Osteoblast (primary cell): Measurements from ENCODE around the gene RAB3C. TPM values are rescaled to one million over a fixed set of nuclear protein-coding genes. Genes with fewer than 3 reads are reported as not detected.

Source experiments
- DNase-seq: peaks from one replicate; pipeline ENCODE4 v3.0.0; 2011; ENCODE audit warnings: low spot score, mixed read lengths; ENCODE audit not compliant: insufficient read length; ENCODE audit errors: missing footprints
- H2AFZ ChIP-seq: 2 replicates; pipeline ENCODE4 v1.6.0; 2011; ENCODE audit warnings: mild to moderate bottlenecking, low read length
- H3K27ac ChIP-seq: 2 replicates; pipeline ENCODE4 v1.5.1; 2011; ENCODE audit warnings: mild to moderate bottlenecking, low read depth, low read length, moderate library complexity
- H3K27me3 ChIP-seq: 2 replicates; pipeline ENCODE4 v1.6.0; 2012; ENCODE audit warnings: mild to moderate bottlenecking, control low read depth, inconsistent platforms, low read length, moderate library complexity; ENCODE audit not compliant: insufficient read depth
- H3K36me3 ChIP-seq: 2 replicates; pipeline ENCODE4 v1.5.1; 2011; ENCODE audit warnings: mild to moderate bottlenecking, low read length, control low read depth, moderate library complexity; ENCODE audit not compliant: insufficient read depth
- H3K4me1 ChIP-seq: 2 replicates; pipeline ENCODE4 v1.5.1; 2011; ENCODE audit warnings: mild to moderate bottlenecking, low read length, control low read depth, moderate library complexity; ENCODE audit not compliant: insufficient read depth
- H3K4me2 ChIP-seq: 2 replicates; pipeline ENCODE4 v1.6.0; 2011; ENCODE audit warnings: mild to moderate bottlenecking, low read length; ENCODE audit not compliant: insufficient read depth
- H3K4me3 ChIP-seq: fragments of 200-600 bp; sonication (generic); 3 replicates; pipeline ENCODE4 v1.5.1; 2012; ENCODE audit warnings: mild to moderate bottlenecking, low read length, inconsistent platforms; ENCODE audit not compliant: insufficient read depth
- H3K79me2 ChIP-seq: 2 replicates; pipeline ENCODE4 v1.6.0; 2012; ENCODE audit warnings: mild to moderate bottlenecking, low read length, control low read depth, inconsistent platforms; ENCODE audit not compliant: insufficient read depth
- H3K9me3 ChIP-seq: 2 replicates; pipeline ENCODE4 v1.5.1; 2011; ENCODE audit warnings: low read depth, low read length, control low read depth
- H4K20me1 ChIP-seq: 2 replicates; pipeline ENCODE4 v1.6.0; 2012; ENCODE audit warnings: mild to moderate bottlenecking, low read length, control low read depth; ENCODE audit not compliant: insufficient read depth
- CTCF ChIP-seq: IDR thresholded peaks from 2 replicates; pipeline ENCODE4 v1.5.1; 2011; ENCODE audit warnings: mild to moderate bottlenecking, low read depth, low read length, moderate library complexity; ENCODE audit errors: extremely low read depth
- total RNA-seq: library from RNA; depleted of rRNA; stranded (reverse); fragments of >200 nt; gene quantifications from 2 replicates; pipeline ENCODE4 v1.2.3, GENCODE V29; 2012

Gene RAB3C
- total RNA-seq, 1 donor: not detected

DNA sequence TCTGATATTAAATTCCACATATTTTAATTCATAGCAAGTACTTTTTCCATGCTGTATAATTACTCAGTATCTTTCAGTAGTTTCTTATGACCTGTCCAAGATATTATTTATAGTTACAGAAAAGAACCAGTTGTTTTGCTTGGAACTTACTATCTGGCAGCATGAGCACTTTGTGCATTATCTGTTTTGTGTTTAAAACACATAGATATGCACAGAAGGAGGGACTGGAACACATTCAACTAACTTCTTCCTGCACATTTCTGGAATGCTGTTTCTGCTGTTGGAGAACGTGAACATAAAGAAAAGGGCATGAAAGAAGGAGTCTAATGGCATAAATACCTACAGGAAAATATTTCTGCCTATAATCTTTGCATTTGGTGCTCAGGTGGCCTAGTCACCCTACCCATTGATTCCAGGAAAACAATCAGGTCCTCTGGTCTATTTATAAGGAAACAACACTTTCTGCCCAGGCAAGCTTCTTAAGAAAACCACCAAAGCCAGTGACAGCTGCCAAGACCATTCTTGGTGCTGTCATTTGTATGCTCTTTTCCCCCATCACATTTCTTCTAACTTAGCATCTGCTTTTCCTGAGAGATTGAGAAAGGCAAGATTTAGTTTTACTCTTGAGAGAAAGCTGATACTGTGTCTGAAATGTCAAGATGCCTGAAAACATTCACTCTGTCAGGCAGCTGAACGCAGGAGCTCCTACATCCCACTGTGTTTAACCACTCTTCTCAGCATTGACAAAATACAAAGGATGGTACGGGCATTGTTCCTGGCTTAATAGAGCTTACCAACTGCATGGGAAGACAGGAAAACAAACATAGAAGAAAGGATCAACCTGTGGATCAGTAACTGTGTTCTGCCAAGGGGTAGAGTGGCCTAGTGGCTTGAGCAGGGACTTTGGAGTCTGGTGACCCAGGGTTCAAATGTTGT lies 40.3 kb downstream of the RAB3C start:
- no peaks in the 10 kb centered on the region for H3K4me1 ChIP-seq
- H3K9me3 ChIP-seq: no peaks in the 10 kb centered on the region
- DNase-seq: no peak
- H3K79me2 ChIP-seq: no peaks in the 10 kb centered on the region
- H3K27ac ChIP-seq: no peak overlapping the region
- H3K4me2 ChIP-seq: no peak overlapping the region
- no peaks in the 10 kb centered on the region for H3K36me3 ChIP-seq
- no peak overlapping the region for H2AFZ ChIP-seq
- no peaks in the 10 kb centered on the region for H4K20me1 ChIP-seq
- no peak for TF ChIP-seq CTCF
- no peaks in the 10 kb centered on the region for H3K27me3 ChIP-seq
- no peak overlapping the region for H3K4me3 ChIP-seq

DNA sequence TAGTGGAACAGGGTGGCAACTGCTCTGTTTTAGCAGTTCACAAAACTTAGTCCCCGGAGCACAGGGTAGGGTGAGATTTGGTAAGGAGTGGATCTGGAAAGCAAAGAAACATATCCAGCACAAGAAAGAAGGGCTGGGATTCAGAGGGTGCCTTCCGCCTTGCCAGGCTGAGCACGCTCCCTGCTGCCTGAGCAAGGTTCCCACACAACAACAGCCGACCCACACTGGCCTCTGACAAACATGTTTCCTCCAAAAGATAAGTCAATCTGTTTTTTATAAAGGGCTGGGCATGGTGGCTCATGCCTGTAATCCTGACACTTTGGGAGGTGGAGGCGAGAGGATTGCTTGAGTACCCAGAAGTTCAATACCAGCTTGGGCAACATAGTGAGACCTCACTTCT lies 45.8 kb downstream of the RAB3C start:
- TF ChIP-seq CTCF: no peak
- Histone ChIP-seq H3K27me3 (no peaks in the 10 kb centered on the region), H3K4me2 (no peak overlapping the region), H2AFZ (no peak overlapping the region), H4K20me1 (no peaks in the 10 kb centered on the region), H3K4me3 (no peak overlapping the region), H3K27ac (no peak overlapping the region), H3K9me3 (no peaks in the 10 kb centered on the region), H3K4me1 (no peaks in the 10 kb centered on the region), H3K36me3 (no peaks in the 10 kb centered on the region), H3K79me2 (no peaks in the 10 kb centered on the region)
- no peak for DNase-seq

DNA sequence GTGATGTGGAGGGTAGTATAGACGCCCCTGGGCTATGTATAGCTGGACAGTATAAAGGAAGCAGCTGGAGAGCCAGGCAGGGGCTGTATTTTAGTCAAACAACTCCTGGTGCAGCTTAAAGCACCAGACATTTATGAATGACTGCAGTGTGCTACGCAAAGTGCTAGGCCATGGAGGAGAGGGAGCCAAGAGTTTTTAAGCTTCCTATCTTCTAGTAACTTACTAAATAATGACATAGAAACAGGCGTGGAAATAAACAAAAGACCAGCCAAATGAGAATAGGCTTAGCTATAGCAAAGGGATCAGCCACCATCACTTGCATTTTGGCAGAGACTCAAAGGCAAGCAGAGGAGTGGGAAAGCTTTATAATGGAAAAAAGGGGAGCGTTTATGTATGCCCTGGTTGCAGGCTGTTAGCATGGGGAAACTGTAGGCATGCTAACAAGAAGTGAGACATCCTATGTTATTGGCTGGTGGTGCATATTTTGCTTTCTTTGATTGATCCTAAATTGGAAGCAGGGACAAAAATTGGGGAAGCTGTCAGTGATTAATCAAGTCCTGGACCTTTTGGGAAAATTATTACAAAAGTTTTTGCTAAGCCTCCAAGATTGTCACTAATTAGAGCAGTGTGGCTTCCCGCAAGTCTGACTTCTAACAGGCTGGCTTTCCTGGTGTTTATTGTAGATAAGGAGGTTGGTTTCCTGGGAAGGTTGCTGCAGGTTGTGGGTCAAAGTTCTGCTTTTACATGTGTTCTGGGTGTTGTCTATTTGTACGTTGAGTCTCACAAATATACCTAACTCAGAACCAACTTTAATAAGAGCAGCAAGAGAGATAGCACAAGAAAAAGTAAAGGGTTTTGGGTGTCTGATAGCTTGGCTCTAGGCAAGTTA lies 46.6 kb downstream of the RAB3C start:
- Histone ChIP-seq H4K20me1 (no peaks in the 10 kb centered on the region), H3K4me1 (no peaks in the 10 kb centered on the region), H3K9me3 (no peaks in the 10 kb centered on the region), H3K27ac (no peak overlapping the region), H3K4me3 (no peak overlapping the region), H3K79me2 (no peaks in the 10 kb centered on the region), H3K36me3 (no peaks in the 10 kb centered on the region), H3K27me3 (no peaks in the 10 kb centered on the region), H2AFZ (no peak overlapping the region), H3K4me2 (no peak overlapping the region)
- no peak for DNase-seq
- TF ChIP-seq CTCF: no peak

DNA sequence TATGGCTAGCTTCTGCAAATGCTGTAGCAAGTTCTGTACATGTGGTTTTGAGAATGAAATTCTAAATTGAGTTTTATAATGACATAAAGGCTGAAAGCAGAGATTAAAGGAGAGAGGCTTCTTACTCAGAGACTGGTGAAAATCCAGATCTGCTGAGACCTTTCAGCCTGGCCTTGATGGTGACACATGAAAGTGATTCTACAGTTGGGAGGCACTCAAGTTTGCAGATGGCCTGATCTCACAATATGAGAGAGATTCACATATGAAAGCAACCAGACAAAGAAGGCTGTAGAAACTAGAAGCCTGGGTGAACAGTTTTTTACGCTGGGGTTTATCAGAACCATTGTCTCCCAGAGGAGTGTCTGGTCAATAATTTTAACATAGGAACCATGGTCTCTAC lies 49.0 kb downstream of the RAB3C start:
- no peaks in the 10 kb centered on the region for H4K20me1 ChIP-seq
- H3K4me1 ChIP-seq: no peaks in the 10 kb centered on the region
- no peaks in the 10 kb centered on the region for H3K9me3 ChIP-seq
- H3K36me3 ChIP-seq: no peaks in the 10 kb centered on the region
- H3K27ac ChIP-seq: no peak overlapping the region
- no peak overlapping the region for H2AFZ ChIP-seq
- H3K27me3 ChIP-seq: no peaks in the 10 kb centered on the region
- no peak for TF ChIP-seq CTCF
- no peak overlapping the region for H3K4me2 ChIP-seq
- no peak overlapping the region for H3K4me3 ChIP-seq
- DNase-seq: no peak
- no peaks in the 10 kb centered on the region for H3K79me2 ChIP-seq
